GM18508 (cell line): ENCODE data around the gene UQCC3.
"Not testable (repeated sequence)": the region's sequence is repeated elsewhere in the genome, so short reads cannot be mapped to it uniquely, and the experiment has no call there.

Experiments used
- ATAC-seq: cut with Tn5 transposase; IDR thresholded peaks from one replicate; pipeline ENCODE4 v1.9.1; 2021; ENCODE audit warnings: moderate number of reproducible peaks; ENCODE audit not compliant: insufficient read depth, unreplicated experiment

UQCC3 gene

DNA sequence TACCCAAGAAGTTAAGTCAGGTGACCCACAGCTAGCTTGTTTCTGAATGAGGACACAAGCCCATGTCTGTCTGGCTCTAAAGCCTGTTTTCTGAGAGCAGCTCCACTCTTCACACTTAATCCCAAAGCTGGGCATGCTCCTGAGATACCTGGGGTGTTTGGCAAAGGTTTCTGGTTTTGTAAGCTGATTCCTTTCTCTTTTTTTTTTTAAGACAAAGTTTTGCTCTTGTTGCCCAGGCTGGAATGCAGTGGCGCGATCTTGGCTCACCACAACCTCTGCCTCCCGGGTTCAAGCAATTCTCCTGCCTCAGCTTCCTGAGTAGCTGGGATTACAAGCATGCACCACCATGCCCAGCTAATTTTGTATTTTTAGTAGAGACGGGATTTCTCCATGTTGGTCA, 22.2 kb downstream of the UQCC3 start:
- not testable (repeated sequence) for ATAC-seq

DNA sequence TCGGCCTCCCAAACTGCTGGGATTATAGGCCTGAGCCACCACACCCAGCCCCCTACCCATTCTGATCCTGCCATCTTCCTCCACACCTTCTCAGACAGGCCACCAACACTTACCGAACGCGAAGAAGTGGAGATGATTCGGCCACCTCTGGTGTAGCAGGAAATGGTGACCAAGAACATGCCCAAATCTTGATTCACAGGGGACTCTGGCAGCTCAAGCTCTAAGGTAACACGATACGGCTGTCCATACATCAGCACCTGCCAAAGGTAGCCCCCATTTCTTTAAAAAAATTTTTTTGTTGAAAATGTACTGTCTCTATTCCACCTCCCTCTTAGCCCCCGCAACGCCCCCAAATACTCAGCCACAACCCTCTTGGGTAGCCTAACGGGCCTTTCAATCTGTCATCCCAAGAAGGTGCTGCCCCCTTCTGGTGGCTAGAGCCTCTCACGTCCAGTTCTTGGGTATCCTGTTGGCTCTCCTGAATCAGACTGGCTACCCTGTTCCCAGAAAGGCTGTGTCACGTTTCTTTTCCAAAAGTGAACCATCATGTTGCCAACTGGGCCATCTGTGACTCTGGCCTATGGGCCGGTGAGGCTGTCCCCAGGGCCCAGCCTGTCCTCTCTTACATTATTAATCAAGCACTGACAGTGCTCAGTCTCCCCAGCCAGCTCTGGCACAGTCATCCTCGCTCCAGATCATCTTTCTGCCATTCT, 23.1 kb downstream of the UQCC3 start:
- ATAC-seq: no peak

DNA sequence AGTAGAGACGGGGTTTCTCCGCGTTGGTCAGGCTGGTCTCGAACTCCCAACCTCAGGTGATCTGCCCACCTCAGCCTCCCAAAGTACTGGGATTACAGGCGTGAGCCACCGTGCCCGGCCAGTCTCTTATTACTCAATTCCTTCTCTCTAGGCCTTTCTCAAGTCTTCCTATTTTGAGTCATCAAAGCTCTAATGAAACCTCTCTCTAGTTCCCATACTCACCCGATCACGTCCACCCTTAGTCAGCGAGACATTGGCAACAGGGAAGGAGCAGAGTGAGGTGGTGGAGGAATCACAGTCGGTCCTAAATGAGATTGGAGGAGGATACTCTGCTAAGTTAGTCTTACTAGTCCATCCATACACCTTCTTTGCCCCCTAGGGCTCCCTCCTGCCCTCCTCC, 30.8 kb downstream of the UQCC3 start:
- ATAC-seq: no peak

DNA sequence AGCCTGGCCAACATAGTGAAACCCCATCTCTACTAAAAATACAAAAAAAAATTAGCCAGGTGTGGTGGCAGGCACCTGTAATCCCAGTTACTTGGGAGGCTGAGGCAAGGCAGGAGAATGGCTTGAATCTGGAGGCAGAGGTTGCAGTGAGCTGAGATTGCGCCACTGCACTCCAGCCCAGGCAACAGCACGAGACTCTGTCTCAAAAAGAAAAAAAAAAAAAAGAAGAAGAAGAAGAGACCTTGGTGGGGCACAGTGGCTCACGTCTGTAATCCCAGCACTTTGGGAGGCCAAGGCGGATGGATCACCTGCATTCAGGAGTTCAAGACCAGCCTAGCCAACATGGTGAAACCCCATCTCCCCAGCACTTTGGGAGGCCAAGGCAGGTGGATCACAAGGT, 32.4 kb downstream of the UQCC3 start:
- not testable (repeated sequence) for ATAC-seq

DNA sequence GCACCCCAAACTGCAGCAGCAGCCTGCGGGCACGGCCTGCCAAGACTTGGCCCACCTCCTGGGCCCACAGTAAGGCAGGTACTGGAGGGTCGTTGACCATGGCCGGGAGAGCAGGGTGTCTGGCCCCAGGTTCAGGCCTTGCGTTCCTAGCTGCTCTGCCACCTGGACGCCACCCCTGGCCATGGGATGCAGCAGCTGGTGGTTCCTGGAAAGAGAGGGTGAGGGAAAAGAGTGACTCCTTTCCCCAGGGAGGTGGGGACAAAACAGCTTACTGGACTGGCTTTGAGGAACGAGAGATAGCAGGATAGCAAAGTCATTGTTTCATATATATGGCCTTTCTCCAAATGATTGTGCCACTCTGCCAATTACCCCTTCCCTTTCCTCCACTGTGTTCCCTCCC, 33.9 kb downstream of the UQCC3 start:
- ATAC-seq: no peak

DNA sequence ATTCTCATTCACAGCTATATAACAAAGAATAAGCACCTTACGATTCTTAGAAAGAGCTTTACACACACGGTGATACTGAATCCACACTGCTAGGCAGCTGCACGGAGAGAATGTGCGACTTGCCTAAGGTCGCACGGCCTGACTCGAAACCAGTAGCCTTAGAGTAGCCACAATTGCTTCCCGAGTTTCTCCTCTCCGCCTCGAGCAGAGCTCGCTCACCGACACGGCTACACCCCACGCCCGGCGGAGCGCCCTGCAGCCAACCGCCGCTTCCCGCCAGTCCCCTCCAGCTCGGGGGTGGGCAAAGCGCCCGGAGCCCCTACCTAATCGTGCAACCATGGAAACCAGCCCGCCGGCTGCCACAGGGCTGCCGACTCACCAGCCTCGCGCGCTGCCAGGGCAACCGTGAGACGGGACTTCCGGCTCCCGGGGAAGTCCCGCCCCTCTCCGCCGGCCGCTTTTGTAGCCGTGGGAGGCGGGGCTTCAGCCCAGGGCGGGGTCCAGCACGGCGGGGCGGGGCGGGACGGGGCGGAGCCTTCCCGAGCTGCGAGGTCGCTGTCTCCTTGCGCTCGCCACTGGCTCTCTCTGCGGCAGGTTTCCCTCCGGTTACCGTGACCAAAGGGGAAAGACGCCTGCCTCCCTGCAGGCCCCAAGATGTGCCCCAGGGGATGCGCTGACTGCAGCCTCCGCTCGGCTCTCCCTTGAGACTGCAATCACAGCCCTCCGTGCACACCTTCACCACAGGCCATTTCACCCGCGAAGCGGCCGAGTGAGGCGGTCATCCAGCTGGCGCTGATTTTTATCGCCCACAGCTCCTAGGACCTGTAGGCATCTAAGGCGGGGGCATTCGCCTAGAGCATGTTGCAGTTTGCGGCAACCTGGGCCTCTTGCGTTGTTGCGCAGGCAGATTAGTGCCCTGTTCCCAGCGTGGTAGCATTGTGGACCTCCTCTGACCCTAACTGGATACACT, 34.7 kb downstream of the UQCC3 start:
- ATAC-seq: no peak

DNA sequence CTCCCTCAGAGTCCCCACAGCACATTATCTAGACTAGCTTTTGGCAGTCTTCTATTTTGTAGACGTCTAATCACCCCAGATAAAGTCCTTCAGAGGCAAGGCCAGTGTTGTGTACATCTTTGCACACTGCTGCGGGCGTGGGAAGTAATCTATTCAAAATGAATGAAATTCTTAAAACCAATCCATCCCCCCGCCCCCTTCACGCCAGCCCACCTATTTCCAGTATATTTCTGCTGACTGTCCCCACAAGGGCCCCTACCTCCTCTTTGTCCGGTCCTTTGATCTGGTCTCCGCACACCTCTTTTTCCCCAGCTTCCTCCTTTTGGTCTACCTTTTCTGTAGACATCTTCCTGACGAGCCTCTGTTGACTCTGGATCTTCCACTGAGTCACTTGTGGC, 35.4 kb downstream of the UQCC3 start:
- ATAC-seq: no peak

DNA sequence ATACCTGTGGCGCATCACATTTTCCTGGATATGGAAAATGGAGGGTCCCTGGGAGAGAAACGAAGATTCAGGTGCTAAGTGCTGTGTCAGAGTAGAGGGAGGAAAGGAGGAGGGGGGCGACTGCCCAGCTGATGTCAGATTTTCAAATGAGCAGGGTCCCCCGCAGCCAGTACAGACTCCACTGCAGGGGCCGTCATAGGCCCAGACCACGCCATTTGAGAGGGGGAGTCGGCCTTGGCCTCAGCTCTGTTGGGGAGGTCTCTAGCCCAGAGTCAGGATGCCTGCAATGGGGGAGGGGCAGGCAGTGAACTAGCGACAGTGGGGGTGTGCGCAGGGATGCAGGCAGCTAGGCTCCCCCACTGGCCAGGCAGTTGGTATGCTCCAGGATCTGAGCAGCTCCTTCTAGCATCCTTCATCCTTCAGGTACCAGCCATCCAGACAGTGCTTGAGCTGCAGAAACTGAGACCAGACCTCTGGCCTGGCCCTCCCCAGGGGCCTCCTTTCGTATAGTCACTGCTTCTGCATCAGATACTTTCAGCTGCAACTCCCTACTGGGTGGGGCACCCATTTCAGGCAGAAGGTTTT, 35.9 kb downstream of the UQCC3 start, which contains the start of the genes BSCL2 and GNG3:
Gene BSCL2 (minus strand): TSS at position 148 of the 585 bp plus-strand sequence. CDS start 229 bp downstream, outside the sequence.
Gene GNG3 (plus strand): TSS at position 400 of the 585 bp plus-strand sequence. CDS start 620 bp downstream, outside the sequence.
- no peak for ATAC-seq

DNA sequence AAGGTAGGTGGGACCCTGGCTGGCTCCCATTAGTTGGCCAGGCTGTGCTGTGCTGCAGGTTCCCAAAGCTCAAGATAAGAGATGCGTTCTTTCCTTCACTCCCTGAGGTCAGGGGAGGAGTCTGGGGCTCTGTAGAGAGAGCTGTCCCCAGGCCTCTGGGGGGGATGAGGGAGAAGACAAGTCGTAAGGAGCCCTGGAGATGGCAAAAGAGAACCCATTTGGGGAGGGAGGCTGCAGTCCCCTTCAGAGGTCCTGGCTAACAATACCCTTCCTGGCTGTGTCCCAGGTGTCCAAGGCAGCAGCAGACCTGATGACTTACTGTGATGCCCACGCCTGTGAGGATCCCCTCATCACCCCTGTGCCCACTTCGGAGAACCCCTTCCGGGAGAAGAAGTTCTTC, 36.9 kb downstream of the UQCC3 start:
- ATAC-seq: no peak

DNA sequence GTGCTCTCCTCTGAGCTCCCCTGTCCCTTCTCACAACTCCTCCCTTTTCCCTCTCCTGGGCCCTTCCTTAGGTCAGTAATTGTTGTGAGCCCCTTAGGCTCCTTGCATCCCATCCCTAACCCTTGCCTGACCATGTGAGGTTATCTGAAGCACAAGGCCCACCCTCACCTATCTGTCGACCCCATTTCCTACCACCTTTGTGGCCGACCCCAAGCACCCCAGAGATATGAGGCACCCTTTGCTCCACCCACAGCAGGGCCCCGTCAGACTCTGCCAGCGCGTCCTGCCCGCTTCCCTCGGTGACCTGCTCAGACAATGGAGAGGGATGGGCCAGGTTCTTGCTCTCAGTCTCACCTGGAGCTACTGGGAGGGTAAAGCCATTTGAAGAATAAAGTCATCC, 37.3 kb downstream of the UQCC3 start:
- no peak for ATAC-seq

DNA sequence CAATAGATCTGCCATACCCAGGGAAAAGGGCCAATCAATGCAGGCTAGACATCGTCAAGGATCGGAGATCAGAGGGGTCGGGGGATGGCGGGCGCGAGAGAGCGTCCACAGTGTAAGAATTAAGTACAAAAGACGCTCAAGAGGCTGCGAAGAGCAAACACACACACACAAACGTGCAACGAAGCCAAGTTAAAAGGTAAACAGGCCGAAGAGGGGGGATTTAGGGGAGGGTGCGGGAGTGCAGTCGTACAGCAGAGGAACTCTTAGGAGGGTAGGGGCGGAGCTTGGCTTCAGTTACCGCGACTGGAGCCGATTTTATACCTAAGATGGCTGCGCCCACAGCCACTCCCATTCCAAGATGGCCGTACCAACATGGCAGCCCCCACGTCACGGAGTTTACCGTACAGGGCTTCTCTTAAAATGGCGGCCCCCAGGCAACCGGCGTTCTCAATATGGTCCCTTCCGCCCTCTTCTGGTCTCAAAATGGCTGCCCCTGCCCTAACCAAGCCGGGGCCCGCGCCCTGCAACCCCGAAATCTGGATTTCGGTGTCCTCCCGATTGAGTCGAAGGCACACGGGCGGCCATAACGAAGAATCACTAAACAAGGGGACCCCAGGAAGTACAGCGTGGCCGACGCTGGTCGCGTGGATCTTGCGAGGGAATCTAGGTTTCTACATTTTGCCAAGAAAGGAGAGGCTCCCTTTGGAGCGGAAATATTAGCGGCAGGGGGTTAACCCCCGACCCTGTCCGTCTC, 38.0 kb downstream of the UQCC3 start:
- ATAC-seq: peak; percentile 43

DNA sequence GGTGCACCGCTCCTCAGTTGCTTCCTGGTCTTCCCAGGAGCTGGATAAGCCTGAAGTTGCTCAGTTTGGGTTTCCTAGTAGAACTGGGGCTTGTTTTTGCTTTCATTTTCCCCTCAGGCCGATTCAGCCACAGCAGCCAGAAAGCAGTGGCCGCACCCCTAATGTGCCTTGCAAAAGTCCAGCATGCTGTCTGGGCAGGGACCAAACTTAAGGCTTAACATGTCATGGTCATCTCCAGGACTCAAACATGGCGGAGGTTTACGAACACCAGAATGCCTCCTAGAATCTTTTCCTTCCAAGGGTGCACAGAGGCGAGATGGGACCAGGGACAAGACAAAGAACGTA, 38.5 kb downstream of the UQCC3 start:
- no peak for ATAC-seq

DNA sequence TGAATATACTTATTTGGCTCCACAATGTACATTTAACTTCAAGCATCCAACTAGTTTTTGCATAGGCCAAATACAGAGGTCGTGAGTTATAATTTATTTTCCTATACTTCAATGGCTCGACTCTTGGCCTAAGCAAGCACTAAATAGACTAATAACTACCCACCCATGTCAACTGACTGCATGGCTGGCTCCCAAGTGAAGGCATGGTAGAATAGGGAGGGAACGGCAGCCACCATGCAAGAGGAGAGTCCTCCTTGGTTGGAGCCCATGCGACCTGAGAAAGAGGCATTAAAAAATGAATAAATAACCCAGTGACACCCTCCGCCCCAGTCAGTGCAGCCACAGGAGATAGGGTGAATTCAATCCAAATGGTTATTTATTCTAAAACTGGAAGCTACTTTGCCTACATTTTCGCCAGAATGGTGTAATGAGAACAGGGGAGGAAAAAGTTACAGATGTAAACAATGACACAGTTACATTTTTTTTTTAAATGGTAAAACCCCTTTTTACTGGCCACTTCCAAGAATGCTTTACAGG, 40.9 kb downstream of the UQCC3 start:
- no peak for ATAC-seq

DNA sequence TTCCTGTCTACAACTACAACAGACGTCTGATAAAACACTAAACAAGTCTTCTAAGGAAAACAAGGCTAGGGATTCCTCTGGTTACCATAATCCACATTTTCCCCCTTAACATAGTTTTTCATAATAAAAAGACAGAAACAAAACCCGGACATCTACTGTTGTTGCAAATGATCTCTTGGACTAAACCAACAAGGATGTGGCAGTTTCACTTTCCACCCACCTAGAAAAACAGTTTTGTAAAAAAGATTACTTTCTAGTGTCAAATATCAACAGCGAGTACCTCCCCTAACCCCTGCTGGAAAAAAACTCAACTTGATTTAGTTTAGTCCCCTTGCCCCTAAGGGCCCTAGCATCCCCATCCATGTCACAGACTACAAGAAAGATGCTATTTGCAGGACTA, 41.4 kb downstream of the UQCC3 start:
- ATAC-seq: no peak

DNA sequence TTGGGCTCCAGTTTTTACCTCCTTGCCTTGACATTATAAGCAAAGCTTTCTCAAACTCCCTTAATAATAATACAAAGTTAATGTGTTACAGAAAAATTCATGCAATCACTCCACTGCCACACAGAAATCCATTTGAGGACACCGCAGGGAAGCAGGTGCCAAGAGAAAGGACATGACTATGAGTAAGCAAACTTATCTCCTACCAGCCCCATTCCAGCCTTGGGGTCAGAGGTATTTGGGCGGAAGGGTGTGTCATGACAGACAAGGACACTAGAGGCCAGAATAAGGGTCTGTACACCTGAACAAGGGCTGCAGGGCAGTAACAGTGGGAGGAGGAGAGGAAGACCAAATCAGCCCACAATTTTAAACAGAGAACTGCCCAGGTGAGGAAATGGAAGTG, 41.9 kb downstream of the UQCC3 start:
- no peak for ATAC-seq

DNA sequence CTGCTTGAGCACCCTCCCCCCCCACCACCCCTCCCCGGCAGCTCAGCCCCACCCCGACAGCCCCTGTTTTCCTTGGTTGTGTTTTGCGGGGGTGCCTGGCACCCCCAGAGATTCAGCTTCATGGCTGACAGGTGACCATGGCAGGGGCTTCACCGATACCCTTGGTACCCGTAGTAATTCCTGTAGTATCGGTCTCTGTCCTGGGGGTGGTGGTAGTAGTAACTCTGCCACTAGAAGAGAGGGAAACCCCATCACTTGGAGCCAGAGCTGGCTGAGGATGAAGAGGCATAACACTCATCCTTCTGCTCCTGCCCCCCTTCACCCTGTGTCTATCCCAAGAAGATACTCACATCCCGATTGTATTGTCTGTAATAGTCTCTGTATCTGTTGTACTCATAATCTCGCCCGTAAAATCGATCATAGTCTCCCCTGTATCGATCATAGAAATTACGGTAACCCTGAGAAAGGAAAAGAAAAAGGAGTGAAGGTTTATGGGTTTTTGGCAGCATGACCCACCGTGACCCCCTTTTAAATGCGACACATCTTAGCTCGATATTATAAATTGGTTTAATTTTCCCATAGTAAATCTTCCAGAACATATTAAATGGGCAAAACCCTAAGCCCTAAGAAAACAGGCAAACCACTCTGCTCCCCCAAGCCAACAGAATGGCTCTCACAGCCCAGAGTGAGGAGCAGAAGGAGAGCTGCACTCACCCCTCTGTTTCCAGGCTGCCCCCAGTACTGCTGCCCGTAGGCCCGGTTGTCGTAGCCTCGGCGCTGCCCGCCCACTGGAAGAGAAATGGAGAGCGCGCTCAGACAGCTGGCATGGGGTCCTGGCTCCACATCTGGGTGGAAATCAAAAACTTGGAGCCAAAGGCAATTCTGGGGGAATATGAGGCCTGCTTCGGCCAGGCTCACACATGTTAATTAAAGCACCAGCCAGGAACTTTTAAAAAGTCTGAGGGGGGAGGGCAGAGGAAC, 44.0 kb downstream of the UQCC3 start:
- no peak for ATAC-seq

DNA sequence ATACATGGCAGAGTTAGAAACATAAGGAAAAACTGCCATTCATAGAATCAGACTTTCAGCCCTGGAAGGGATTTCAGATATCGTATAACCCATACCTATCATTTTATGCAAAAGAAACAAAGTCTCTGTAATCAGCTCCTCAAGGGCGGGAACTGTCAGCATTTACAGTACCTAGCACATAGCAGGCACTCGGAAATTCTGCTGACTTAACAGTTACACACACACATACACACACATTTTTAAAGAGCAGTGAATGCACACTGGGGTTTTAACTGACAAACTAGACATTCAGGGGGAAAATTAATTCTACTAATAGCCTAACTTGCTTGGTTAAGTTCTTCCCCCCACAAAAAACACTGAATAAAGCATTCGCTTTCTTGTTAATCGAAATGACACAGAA, 44.7 kb downstream of the UQCC3 start:
- no peak for ATAC-seq

DNA sequence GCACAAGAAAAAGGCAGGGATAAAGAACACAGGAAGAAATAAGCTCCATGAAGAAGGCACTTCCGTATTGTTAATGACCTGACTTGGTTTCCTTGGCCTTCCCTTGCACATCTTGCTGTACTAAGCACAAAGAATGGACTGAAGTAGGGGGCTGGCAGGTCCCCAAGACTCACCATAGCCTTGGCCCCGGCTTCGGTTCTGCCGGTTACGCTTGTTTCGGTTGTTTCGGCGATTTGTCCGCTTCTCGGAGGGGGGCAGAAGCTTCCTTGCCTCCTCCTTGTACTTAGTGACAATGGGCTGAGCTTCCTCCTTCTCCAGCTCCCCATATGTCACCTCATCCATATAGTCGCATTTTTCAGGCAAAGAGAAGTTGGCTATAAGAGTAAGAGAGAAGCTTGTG, 45.3 kb downstream of the UQCC3 start:
- ATAC-seq: no peak
